GM10266 (cell line): Measurements from ENCODE around the gene GALNT4.

ENCODE experiments used
- DNase-seq: peaks from one replicate; pipeline ENCODE4 v3.0.0; 2012; ENCODE audit errors: extremely low spot score
- TF ChIP-seq, protein P1 (sequence below): IDR thresholded peaks from 2 replicates; pipeline ENCODE4 v1.5.1; 2012; ENCODE audit warnings: mild to moderate bottlenecking, low read depth; ENCODE audit not compliant: control insufficient read depth, insufficient read depth; ENCODE audit errors: missing control alignments

The GALNT4 gene

DNA sequence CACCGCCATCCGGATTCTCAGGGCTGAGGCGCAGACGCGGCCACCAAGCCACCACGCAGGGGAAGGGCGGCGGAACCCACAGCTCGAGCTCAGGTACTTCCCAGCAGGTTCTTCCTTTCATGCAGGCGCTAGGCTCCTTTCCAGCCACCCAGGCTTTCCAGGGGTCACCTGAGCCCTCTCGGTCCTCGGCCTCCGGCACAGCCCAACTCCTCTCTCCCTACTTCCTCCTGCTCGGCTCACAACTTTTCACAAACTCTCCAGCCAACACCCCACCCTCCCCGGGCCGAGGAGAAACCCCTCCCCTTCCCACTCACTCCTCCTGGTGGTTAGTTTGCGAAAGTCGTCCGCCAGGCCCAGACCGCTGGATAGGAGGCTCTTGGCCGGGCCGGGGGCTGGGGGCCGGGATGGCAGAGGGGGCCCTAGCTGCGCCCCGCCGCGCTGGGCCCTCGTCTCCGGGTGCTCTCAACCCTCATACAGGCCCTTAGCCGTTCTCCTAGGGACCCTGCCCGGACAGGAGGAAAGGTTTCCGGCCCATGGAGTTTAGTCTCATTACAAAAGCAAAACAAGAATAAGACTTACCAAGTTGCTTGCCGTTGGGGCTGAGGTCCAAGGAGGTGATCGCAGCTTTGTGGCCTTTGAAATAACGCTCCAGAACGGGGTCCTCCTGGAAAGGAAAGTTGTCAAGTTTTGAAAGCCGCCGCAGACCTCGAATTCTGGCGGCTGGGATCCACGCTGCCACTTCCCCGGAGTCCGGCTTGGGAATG lies at the start of gene GALNT4:
Gene GALNT4, minus strand, starts transcription at position 256 of the 764 bp plus-strand sequence. Its CDS starts 247 bp downstream, at position 9.
- TF ChIP-seq, protein P1, sequence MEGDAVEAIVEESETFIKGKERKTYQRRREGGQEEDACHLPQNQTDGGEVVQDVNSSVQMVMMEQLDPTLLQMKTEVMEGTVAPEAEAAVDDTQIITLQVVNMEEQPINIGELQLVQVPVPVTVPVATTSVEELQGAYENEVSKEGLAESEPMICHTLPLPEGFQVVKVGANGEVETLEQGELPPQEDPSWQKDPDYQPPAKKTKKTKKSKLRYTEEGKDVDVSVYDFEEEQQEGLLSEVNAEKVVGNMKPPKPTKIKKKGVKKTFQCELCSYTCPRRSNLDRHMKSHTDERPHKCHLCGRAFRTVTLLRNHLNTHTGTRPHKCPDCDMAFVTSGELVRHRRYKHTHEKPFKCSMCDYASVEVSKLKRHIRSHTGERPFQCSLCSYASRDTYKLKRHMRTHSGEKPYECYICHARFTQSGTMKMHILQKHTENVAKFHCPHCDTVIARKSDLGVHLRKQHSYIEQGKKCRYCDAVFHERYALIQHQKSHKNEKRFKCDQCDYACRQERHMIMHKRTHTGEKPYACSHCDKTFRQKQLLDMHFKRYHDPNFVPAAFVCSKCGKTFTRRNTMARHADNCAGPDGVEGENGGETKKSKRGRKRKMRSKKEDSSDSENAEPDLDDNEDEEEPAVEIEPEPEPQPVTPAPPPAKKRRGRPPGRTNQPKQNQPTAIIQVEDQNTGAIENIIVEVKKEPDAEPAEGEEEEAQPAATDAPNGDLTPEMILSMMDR: peak; percentile 65
- peak; percentile 88 for DNase-seq

DNA sequence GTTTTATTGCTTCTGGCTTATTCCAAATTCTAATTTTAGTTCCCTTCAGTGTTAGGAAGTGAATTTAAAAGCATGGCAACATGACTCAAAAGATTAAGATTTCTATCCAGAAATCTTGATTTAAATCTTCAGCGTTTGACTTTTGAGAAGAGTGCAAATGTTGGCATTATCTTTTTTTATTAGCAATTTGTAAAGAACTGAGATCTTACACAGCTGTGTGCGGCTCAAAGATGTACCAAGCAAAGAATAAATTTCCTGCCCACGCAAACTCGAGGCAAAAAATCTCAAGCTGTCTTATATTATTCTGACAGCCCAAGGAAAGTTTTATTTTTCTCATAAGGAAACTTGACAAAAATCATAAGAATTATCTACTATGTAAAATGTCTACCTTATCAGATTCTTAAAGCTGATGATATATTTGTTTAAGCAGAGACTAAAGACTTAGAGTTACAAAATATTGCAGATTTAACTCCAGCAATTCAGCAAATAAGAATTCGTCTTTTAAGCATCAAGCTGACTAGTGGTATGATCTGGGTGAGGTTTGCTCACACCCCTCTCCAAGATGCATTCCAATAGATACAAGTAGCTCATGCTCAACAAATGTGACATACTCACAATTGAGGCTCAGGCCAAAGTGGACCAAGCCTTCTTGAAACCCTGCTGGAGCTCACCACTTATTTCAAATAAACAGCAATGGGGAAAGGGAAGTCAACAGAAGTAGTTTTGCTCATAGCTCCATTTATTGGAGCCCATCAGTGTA lies 48.6 kb upstream of the GALNT4 start:
- DNase-seq: no peak
- TF ChIP-seq, protein P1: no peak

DNA sequence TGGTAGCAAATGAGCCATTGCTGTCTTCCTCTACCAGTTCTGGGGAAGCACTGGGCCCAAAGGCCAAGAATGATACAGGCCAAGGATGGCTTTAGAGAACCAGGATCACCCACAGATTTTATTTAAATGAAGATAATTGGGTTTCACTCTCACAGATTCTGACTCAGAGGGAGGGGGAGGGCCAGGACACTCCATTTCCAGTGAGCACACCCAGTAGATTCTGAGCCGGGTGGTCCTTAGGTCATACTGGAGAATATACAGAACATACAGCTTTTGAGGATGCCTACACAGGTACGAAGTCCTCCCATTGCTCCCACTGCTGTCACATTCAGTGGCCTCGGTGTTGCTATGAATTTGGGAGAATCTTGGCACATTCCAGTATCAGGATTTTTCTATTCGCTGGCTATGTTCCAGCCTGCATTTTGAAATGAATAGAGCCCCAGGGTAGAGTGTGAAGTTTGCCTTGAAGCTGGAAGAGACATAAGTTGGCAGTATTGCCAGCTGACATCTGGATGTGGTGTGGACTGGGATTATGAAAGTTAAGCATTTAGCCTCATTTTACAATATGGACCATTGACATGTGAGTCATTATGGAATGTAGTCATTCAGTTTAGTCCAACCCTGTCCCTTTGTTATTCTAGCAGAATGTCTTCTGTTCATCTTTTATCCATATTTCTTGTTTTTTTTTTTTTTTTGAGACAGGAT lies 47.0 kb upstream of the GALNT4 start:
- TF ChIP-seq, protein P1: no peak
- no peak for DNase-seq

DNA sequence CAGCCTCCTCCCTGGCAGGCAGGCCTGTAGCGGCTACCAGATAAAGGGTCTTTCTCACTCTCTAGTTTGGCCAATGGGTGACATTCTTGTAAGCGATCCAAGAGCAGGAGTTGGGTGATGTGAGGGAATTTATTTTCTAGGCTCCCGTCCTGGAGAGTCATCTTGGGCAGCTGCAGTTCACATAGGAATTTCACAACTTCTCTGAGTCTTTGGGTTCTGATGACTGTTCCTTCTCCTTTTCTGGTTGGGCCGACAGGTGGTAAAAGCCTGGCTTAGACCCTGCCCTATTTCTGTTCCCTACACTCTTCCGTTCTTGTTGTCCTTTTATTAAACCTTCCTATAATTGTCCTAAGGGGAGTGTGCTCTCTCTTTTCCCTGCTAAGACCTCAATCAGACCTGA lies 43.9 kb upstream of the GALNT4 start:
- no peak for DNase-seq
- TF ChIP-seq, protein P1: no peak

DNA sequence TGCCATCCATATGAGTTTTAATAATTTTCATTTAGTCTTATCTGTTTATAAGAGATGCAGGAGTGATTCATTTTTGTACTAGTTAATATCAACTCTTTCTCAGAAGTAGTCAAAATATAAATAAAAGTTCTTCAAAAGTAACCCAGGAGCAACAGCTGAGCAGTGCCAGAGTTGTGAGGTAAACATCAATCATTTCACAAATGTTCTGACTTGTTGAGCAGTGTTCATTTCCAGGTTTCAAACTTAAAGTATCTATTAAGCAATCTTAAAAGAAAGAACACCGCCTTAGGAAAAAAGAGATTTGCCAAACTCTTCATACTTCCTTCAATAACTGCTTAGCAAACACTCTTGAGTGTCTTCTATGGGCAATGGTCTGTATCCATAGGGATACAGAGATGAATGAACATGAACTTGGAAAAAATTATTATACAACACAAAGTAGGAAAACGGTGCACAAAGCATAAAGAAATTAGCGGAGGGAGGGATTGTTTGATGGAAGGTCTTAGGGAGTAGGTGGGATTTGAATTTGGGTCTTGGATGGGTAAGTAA lies 43.2 kb upstream of the GALNT4 start:
- no peak for DNase-seq
- TF ChIP-seq, protein P1: no peak

DNA sequence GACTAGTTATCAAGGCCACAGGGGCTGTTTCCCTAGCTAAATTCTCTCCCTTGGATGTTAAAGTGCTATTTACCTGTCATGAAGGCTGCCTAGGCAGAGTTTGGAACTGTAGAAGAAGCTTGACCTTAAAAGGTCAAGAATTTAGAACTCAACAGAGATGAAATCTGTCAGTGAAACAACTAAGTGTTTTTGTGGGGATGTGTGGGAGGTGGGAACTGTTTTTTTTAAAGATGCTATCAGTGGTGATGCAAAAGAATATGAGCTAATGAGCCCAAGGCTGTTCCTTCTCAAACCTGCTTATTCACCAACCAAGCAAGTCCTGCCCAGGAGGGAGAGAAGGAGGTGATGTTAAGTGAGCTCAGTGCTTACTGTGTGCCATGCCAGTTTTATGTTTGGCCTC lies 42.0 kb upstream of the GALNT4 start:
- TF ChIP-seq, protein P1: no peak
- no peak for DNase-seq
